PC-9 (cell line): ENCODE measurements around the gene LRFN3.

Experiments
- CTCF ChIP-seq: fragments of 200-600 bp; sonication (generic); conservative IDR thresholded peaks from 2 replicates; pipeline ENCODE4 v1.6.1; 2017; ENCODE audit warnings: mixed run types, antibody characterized with exemption, mild to moderate bottlenecking, moderate library complexity
- EZH2 ChIP-seq: fragments of 200-600 bp; sonication (generic); IDR thresholded peaks from 2 replicates; pipeline ENCODE4 v1.8.0; 2017; ENCODE audit warnings: antibody characterized with exemption, low read depth

GRCh38 chr19:35938282-35939224 lies 2.4 kb downstream of the LRFN3 start:
- no peak for TF ChIP-seq CTCF
- TF ChIP-seq EZH2, result no peak
